Epidermal melanocyte (primary cell): ENCODE data around the gene ZNF865.

ENCODE experiments used
- DNase-seq: peaks from one replicate; pipeline ENCODE4 v3.0.0; 2011; ENCODE audit warnings: low spot score; ENCODE audit not compliant: insufficient read length

Gene ZNF865

GRCh38 chr19:55605207-55605636, 225 bp upstream of the ZNF865 start:
- peak; percentile 96 for DNase-seq

GRCh38 chr19:55606471-55606787, 982 bp downstream of the ZNF865 start:
- no peak for DNase-seq

GRCh38 chr19:55606817-55607216, 1.4 kb downstream of the ZNF865 start:
- DNase-seq = no peak

GRCh38 chr19:55609326-55609725, 3.9 kb downstream of the ZNF865 start:
- DNase-seq = no peak

GRCh38 chr19:55611300-55611982, 6.0 kb downstream of the ZNF865 start:
- no peak for DNase-seq

GRCh38 chr19:55611983-55612645, 6.7 kb downstream of the ZNF865 start:
- DNase-seq = no peak

- DNase-seq = no peak
Observed at GRCh38 chr19:55613396-55613795, 7.9 kb downstream of the ZNF865 start.

GRCh38 chr19:55613930-55614710, 8.7 kb downstream of the ZNF865 start:
- DNase-seq = no peak

GRCh38 chr19:55614711-55615542, 9.5 kb downstream of the ZNF865 start:
- no peak for DNase-seq

- DNase-seq = no peak
Observed at GRCh38 chr19:55615543-55616394, 10.3 kb downstream of the ZNF865 start.

- no peak for DNase-seq
Observed at GRCh38 chr19:55616395-55616875, 11.0 kb downstream of the ZNF865 start.

- no peak for DNase-seq
Observed at GRCh38 chr19:55617426-55617825, 12.0 kb downstream of the ZNF865 start.

GRCh38 chr19:55618426-55618825, 13.0 kb downstream of the ZNF865 start:
- no peak for DNase-seq

GRCh38 chr19:55619286-55619685, 13.8 kb downstream of the ZNF865 start:
- DNase-seq = peak; percentile 33

GRCh38 chr19:55620410-55621204, 15.2 kb downstream of the ZNF865 start:
- no peak for DNase-seq

GRCh38 chr19:55621205-55621672, 15.8 kb downstream of the ZNF865 start:
- no peak for DNase-seq

- no peak for DNase-seq
Observed at GRCh38 chr19:55621673-55622231, 16.3 kb downstream of the ZNF865 start.

- no peak for DNase-seq
Observed at GRCh38 chr19:55622242-55622969, 17.0 kb downstream of the ZNF865 start.

- no peak for DNase-seq
Observed at GRCh38 chr19:55623130-55623529, 17.7 kb downstream of the ZNF865 start.
